IPS-20b (cell line): ENCODE data around the gene NOTCH2.
"Not testable (repeated sequence)": the region's sequence is repeated elsewhere in the genome, so short reads cannot be mapped to it uniquely, and the experiment has no call there.

Experiments
- H3K27ac ChIP-seq: one replicate; pipeline ENCODE4 v1.5.1; 2013; ENCODE audit warnings: low read length
- H3K27me3 ChIP-seq: 2 replicates; pipeline ENCODE4 v1.6.1; 2013; ENCODE audit warnings: mild to moderate bottlenecking, low read length, inconsistent platforms; ENCODE audit not compliant: insufficient read depth
- H3K36me3 ChIP-seq: 2 replicates; pipeline ENCODE4 v1.6.1; 2013; ENCODE audit warnings: low read depth, mild to moderate bottlenecking, inconsistent platforms, low read length, moderate library complexity; ENCODE audit not compliant: insufficient read depth
- H3K4me1 ChIP-seq: 2 replicates; pipeline ENCODE4 v1.6.1; 2013; ENCODE audit warnings: mild to moderate bottlenecking, control low read depth, inconsistent platforms, low read length, moderate library complexity; ENCODE audit not compliant: insufficient read depth
- H3K4me3 ChIP-seq: 2 replicates; pipeline ENCODE4 v1.5.1; 2013; ENCODE audit warnings: mild to moderate bottlenecking, low read length, inconsistent platforms
- H3K9ac ChIP-seq: 2 replicates; pipeline ENCODE4 v1.6.1; 2013; ENCODE audit warnings: low read depth, mild to moderate bottlenecking, inconsistent platforms, low read length, moderate library complexity
- H3K9me3 ChIP-seq: 2 replicates; pipeline ENCODE4 v1.6.1; 2013; ENCODE audit warnings: mild to moderate bottlenecking, low read depth, low read length, inconsistent platforms; ENCODE audit not compliant: insufficient read depth

NOTCH2 gene

DNA sequence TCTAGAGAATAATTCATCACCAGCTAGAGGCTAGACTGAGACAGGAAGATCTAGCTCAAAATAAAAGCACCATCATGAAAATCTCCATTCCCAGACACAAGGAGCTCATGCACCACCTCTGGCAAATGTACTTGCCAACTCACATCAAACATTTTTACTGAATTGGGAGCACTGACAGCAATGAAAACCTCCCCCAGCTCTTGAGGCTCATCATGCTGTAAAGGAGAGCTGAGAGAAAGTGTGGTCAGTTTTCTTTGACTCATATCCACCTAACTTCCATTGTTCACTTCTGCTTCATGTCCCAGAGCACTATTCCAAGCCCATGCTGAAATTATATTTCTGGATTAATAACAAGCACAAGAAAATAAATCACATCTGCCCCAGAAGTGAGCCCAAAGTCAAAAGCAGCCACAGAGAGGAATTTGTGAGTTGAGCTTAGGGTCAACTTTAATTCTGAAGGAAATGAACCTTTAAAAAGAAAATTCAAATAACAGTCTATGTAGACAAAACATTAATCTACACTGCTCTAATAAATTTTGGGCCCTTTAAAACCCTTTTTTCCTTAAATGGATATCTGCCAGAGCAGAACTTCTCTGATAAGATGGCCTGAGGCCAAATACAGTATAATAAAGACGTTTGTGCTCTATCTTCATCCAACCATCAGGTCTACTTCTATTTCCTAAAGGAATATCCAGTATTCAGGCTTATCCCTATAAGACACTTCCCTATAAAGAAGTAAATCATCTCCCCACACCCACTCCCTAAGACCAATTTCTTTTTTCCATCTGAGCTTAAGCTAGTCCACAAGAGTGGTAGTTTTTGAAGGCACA is 87.3 kb downstream of the NOTCH2 start:
- Histone ChIP-seq H3K4me3 (no peak overlapping the region), H3K36me3 (peaks cover 8% of the 10 kb centered on the region; the same call in 1 of the 2 replicates), H3K9ac (no peak overlapping the region), H3K27me3 (no peaks in the 10 kb centered on the region), H3K4me1 (no peaks in the 10 kb centered on the region), H3K27ac (no peak overlapping the region), H3K9me3 (no peaks in the 10 kb centered on the region)

DNA sequence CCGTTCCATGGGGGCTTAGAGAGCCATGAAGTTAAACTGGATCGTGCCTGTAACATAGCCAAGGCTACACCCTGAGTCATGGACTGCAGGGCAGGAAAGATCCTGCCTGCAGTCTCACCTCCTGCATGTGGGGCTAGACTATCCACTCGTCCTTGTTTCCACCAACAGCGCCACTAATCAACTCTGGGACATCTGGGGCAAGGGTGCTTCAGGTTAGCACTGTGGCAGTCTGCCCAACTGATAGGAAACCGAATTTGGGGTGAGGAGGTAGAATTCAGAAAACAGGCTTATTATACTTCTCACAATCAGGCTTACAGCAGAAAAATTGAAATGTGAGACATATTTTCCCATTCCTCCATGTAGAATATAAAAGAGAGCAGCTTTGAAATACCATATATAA is 88.0 kb downstream of the NOTCH2 start:
- Histone ChIP-seq H3K9me3 (no peaks in the 10 kb centered on the region), H3K27me3 (no peaks in the 10 kb centered on the region), H3K36me3 (0 out of 2 replicates have a peak, but pooled peaks cover 3% of the 10 kb centered on the region), H3K4me1 (no peaks in the 10 kb centered on the region), H3K4me3 (no peak overlapping the region), H3K27ac (no peak overlapping the region), H3K9ac (no peak overlapping the region)

DNA sequence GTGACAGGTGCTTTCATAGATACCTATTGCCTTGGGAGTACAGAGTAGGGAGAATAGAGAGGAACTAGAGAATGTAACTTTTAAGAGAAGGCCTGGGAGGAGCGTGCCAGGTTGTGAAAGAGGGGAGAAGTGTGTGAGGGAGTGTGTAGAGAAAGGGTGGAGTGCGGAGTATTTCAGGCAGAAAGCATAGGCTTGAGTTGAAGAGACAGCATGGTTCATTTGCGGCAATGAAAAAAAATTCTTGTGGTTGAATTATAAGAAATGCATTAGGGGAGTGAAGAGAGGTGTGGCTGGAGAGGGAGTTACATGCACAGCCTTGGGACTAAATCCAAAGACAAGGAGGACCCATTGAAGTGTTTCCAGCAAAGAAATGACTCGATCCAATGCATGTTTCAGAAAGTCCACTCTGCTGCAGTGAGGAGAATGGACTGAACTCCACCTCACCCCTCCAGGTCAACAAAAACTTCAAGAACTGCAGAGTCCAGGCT is 91.4 kb downstream of the NOTCH2 start:
- Histone ChIP-seq H3K27me3 (no peaks in the 10 kb centered on the region), H3K36me3 (no peaks in the 10 kb centered on the region), H3K4me1 (no peaks in the 10 kb centered on the region), H3K9me3 (no peaks in the 10 kb centered on the region), H3K4me3 (no peak overlapping the region), H3K9ac (no peak overlapping the region), H3K27ac (no peak overlapping the region)

DNA sequence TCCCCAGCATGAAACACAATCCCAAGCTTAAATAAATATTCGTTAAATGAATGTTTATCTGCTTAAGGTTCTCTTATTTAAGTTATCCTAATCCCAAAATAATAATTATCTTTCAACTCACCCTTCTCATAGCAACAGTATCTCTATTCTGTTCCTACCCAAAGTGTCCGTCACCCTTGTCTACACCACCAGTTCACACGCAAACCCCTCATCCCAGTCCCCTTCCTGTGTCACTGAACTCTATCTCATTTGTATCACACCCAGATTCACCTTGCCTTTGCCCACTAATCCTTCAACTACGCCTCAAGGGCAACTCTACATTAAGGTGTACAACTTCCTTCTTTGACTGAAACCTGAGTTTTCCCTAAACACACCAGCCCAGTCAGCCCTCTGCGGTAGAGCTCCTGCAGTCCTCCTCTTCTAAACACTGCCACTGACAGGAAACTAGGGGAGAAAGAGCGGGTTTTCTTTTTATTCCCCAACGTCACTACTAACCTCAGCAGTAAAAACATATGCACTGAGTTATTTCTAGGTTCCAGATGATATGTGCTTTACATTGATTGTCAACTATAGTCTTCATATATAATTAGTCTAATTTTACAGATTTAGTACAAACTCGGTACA is 92.2 kb downstream of the NOTCH2 start:
- H3K27ac ChIP-seq, H3K36me3 ChIP-seq, H3K9ac ChIP-seq: not testable (repeated sequence)

DNA sequence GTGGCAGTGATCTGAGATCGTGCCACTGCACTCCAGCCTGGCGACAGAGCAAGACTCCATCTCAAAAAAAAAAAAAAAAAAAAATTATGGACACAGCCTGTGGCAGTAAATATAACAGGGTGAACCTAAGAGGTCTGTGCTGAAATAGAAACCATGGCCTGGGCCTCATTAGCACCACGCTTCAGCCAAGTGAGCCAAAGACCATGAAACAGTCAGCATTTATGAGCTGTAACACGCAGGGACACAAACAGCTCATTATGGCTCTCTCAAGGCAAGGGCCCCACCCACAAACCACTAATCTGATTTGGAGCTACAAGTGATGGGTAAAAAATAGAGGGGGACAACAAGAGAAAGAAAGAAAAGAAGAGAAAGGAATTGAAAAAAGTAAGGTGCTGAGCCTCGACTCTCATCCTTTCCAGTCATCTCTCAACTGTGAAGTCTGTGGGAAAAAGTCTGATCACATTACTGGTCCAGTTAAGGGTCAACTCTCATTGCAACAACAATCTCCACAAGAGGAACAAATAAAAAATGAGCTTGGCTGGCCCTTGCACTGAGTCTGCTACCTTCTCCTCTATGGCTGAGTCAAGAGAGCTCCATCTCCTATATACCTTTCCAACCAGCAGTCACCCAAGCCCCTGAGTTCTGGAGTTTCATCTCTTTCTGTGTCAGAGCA is 93.7 kb downstream of the NOTCH2 start:
- not testable (repeated sequence) for H3K4me3 ChIP-seq, H3K9ac ChIP-seq, H3K36me3 ChIP-seq, H3K4me1 ChIP-seq, H3K9me3 ChIP-seq, H3K27me3 ChIP-seq, H3K27ac ChIP-seq

More for the DNA sequence above, 92.2 kb downstream of the NOTCH2 start:
- not testable (repeated sequence) for H3K4me3 ChIP-seq, H3K4me1 ChIP-seq, H3K27me3 ChIP-seq, H3K9me3 ChIP-seq

DNA sequence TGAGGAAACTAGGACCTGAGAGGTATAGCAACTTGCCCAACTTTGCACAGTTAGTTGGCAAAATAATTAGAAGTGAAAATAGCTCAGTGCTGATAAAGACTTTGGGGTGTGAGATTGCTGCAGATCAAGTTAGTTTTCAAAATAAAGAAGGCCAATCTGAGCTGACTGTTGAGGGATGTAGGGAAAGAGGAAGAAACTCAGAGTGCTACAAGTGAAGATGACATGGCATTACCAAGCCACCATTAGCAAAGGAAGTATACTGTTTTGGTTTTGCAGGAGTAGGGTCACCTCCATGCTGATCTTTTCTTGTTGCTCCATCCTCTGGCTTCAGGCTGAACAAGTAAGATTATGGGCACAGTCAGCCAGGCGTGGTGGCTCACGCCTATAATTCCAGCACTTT is 94.5 kb downstream of the NOTCH2 start:
- Histone ChIP-seq H3K9ac (no peak overlapping the region), H3K9me3 (no peaks in the 10 kb centered on the region), H3K27me3 (no peaks in the 10 kb centered on the region), H3K27ac (no peak overlapping the region), H3K4me3 (no peak overlapping the region), H3K36me3 (no peaks in the 10 kb centered on the region), H3K4me1 (no peaks in the 10 kb centered on the region)

DNA sequence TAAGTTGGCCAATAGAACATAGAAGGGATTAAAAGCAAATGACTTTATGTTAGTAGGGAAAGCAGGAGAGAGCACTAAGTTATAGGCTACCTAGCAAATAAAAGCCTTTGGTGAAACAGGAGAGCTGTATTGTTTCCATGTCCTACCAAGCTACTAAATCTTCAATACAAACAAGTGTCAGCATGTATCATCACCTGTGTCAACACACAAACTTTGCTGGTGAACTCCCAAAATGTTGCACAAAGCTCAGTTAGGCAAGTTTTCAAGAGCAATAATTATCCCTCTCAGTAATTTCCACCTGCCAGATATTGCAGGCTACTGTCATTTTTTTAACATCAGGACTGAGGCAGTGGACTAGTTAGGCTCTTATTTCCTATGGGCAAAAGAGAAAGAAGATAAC is 95.4 kb downstream of the NOTCH2 start:
- H3K4me3 ChIP-seq: no peak overlapping the region
- no peaks in the 10 kb centered on the region for H3K9me3 ChIP-seq
- no peaks in the 10 kb centered on the region for H3K27me3 ChIP-seq
- H3K36me3 ChIP-seq: no peaks in the 10 kb centered on the region
- H3K4me1 ChIP-seq: no peaks in the 10 kb centered on the region
- no peak overlapping the region for H3K9ac ChIP-seq
- no peak overlapping the region for H3K27ac ChIP-seq

DNA sequence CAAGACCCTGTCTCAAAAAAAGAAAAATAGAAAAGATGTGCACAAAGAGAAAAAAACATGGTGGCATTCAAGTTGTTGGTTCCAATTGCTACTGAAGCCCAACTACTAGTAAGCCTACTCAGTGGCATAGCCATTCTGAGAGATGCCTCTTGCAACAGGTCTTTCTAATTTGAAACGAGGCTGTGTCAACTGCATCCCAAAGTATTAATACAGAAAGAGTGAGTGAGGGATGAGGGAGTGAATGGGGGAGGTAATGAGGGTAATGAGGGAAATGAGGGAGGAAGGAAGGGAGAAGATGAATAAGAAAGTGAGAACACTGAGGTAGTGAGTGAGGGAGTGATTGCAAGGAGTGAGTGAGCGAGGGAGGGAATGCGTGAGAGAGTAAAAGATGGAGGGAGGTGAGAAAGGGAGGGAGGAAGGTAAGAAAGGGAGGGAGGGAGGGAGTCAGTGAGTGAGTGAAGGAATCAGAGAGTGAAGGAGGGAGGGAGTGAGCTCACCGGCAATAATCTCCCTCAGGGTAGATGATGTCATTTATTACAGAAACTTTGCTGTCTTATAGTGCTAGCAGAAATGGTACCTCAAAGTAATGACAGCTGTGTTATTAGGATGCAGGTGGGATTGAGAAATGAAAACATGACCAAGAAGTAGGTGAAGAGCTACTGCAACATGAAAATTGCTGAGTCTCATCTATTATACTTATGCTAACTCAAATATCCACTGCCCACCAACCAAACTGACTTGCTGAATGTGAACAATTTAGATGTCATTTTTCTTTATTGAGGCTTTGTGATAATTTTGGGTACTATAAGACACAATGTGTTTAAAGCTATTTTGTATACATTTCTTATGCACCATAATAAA is 97.5 kb downstream of the NOTCH2 start:
- Histone ChIP-seq H3K4me3 (no peak overlapping the region), H3K9me3 (no peaks in the 10 kb centered on the region), H3K36me3 (peaks cover 10% of the 10 kb centered on the region), H3K4me1 (no peaks in the 10 kb centered on the region), H3K27me3 (no peaks in the 10 kb centered on the region), H3K9ac (no peak overlapping the region), H3K27ac (no peak overlapping the region)

DNA sequence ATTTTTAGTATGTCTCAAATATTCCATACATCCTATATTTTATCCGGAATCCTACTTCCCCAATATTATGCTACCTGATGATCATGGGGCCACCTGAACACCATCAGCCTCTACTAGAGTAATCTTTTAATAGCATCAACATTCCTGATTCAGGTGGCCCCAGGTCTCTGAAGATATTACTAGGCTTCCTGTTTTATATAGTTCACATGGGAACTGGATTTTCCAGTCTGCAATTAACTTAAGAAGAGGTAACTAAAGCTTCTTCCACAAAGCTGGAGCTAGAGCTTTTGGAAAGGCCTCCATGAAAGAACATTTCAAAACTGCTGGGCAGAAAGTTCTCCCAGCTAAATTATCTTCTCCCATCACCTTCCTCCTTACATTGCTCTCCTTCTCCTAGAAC is 100.9 kb downstream of the NOTCH2 start:
- no peaks in the 10 kb centered on the region for H3K4me1 ChIP-seq
- H3K27me3 ChIP-seq: no peaks in the 10 kb centered on the region
- H3K4me3 ChIP-seq: no peak overlapping the region
- H3K27ac ChIP-seq: no peak overlapping the region
- no peaks in the 10 kb centered on the region for H3K9me3 ChIP-seq
- H3K36me3 ChIP-seq: peaks cover 40% of the 10 kb centered on the region
- no peak overlapping the region for H3K9ac ChIP-seq

DNA sequence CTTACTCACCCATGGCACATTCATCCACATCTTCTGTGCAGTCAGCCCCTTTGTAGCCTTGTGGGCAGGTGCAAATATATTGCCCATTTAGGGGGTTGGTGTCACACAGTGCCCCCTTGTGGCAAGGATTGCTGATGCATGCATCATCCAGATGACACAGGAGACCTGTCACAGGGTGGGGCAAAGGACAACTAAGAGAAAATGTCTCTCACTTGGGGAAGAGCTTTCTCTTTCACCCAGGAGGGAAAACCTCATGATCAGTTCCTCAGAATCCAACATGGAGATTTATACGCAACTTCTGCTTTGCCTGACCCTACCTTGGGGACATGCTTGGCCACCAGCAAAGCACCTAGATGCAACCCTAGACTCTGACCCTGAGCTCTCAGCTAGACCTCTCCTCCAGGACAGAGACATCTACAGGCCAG is 101.4 kb downstream of the NOTCH2 start:
- Histone ChIP-seq H3K4me3 (no peak overlapping the region), H3K9ac (no peak overlapping the region), H3K27me3 (no peaks in the 10 kb centered on the region), H3K27ac (no peak overlapping the region), H3K4me1 (no peaks in the 10 kb centered on the region), H3K36me3 (peaks cover 44% of the 10 kb centered on the region), H3K9me3 (no peaks in the 10 kb centered on the region)

DNA sequence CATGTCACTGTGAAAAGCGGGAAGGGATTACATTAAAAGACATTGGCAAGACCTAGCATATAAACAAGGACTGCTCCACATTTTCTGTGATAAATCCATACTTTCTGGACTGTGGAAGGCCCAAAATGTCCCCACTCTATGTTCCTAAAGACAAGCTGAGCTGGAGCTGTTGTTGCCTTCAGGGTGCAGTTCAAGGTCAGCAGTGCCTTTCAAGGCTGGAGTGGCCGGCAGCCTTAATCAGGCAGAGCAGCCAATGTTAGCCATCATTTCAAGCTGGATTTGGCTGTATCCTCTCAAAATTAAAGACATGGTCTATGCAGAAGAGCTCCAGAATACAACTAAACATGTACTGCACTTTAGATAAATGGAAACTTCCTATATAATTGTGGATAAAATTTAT is 102.8 kb downstream of the NOTCH2 start:
- no peaks in the 10 kb centered on the region for H3K9me3 ChIP-seq
- no peaks in the 10 kb centered on the region for H3K27me3 ChIP-seq
- no peak overlapping the region for H3K4me3 ChIP-seq
- no peak overlapping the region for H3K9ac ChIP-seq
- no peaks in the 10 kb centered on the region for H3K4me1 ChIP-seq
- H3K27ac ChIP-seq: no peak overlapping the region
- H3K36me3 ChIP-seq: peaks cover 52% of the 10 kb centered on the region
